ENCODE data around the gene ENGASE.

Gene ENGASE

DNA sequence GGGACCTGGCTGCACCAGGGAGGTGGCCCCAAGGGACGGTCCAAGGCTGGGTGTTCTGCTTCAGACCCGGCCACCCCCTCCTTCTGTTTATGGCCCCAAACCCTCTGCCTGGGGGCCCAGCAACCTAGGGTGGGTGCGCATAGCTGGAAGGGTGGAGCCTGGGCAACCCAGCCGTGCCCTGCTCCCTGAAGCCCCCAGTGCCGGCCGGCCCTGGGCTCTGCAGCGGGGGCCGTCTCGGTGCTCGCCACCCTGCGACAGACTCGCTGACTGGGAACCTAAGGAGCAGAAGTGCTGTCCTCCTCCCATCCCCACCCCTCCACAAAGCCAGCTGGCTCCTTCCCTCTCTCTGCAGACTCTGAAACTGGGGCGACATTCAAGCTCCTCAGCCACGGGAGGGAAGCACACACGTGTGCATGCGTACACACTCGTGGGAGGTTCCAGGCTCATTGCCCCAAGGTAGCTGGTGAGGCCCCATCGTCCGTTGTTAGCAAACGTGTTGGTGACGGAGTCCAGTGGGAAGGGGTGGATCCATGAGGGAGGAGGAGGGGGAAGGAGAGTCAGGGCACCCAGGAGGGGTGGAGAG, 43.4 kb downstream of the ENGASE start:
- no peak for DNase-seq

DNA sequence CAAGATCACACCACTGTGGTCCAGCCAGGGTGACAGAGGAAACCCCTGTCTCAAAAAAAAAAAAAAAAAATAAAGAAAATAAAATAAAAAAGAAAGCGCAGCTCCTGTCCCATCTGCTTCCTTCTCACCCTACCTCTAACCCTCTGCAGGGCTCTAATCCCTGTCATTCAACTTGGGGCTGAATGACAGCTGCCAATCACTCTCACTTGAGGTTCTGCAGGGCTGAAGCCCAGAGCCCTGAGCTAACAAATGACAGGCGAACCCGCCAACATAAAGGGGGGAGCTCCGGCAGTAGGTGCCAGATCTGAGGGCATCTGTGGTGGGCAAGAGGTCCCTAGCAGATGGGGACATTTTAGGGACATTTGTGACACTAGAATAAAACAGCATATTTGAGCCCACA, 44.3 kb downstream of the ENGASE start:
- DNase-seq = no peak

DNA sequence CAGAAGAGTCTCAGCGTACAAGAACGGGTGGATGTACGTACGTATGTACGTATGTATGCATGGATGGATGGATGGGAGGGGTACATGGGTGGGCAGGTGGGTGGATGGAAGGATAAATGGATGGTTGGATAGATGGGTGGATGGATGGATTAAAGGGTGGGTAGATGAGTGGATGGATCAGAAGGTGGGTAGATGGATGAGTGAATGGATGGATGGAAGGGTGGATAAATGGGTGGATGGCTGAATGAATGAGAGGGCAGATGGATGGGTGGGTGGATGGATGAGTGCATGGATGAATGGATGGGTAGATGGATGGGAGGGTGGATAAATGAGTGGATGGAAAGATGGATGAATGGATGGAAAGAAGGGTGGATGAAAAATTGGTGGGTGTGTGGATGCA, 45.6 kb downstream of the ENGASE start:
- no peak for DNase-seq

DNA sequence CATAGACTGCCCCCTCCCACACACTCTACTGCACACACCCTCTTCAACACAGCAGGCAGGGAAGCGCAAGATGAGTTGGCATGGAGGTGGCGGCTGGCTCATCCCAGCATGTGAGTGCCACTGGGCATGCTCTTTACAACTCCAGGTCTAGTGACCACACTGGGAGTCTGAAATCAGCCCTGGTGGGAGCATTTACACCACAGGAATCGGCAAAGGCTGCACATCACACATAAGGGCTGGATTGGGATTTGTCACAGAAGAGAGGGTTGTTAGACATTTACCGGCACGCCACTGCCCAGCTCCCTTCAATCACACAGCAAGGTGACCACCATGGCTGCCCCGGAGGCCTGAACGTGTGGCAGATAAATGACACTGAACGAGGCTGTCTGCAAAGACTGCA, 49.4 kb downstream of the ENGASE start:
- DNase-seq = no peak

DNA sequence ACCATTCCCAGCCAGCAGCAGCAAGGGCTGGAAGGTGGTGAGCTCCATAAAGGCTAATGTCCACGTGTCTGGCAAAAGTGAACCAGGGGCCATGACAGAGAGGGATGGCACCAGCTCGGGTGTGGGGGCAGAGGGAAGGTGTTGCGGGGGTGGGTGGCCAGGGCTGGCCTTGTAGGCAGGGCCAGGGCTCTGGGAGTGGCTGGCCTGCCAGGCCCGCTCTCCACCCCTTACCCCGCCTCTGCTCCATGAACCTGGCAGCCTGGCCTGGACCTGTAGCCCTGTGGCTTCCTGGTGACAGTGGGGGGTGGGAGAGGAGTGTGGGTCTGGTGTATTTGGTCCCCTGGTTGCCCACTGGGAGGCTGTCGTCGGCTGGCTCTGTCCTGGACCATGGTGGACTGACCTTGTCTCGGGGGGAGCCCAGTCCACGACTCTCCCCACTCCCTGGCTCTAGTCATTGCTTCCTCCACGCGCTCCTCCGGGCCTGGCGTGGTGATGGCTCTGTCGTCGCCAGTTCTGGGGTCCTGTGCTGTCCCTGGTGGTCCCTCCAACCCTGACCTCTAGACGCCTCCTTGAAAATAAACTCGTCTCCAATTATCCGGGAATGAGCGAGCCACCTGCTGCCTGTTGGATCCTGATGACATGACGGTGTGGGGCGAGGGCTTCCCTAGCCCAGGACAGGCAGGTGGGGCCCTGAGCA, 50.0 kb downstream of the ENGASE start:
- DNase-seq = no peak

DNA sequence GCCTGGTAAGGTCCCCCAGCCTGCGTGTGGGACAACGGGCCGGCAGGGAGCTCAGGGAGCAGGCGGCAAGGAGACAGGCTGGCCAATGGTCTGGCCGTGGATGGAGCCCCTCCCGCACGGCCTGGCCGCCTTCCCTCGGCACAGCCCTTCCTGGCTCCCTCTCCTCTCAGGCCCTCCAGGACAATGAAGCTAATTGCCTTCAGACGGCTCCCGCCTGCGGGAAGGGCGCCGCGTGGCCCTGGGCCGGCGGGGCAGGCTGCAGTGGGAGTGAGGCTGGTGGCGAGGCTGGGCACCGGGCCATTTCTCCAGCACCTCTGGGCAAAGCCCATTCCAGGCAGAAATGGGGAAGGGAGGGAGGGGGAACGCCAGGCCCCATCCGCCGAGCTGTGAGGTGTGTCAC, 50.9 kb downstream of the ENGASE start:
- no peak for DNase-seq

DNA sequence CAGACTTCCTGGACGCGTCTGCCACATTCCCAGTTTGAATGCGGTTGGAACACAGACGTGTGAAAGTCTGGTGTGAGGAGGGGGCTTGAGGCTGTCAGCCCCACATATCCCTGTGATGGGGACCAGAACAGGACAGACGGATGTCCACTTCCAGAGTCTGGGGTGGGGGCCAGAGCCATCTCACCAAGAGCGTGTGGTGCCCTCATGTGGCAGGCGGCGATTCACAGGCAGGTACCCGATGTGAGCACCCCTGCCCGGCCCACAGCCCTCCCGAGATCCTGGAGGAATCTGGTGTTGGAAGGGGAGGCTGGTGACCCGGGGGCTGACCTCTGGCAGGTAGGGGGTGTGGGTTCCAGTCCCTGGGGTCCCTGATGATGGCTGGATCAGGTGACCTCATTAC, 51.5 kb downstream of the ENGASE start:
- no peak for DNase-seq

DNA sequence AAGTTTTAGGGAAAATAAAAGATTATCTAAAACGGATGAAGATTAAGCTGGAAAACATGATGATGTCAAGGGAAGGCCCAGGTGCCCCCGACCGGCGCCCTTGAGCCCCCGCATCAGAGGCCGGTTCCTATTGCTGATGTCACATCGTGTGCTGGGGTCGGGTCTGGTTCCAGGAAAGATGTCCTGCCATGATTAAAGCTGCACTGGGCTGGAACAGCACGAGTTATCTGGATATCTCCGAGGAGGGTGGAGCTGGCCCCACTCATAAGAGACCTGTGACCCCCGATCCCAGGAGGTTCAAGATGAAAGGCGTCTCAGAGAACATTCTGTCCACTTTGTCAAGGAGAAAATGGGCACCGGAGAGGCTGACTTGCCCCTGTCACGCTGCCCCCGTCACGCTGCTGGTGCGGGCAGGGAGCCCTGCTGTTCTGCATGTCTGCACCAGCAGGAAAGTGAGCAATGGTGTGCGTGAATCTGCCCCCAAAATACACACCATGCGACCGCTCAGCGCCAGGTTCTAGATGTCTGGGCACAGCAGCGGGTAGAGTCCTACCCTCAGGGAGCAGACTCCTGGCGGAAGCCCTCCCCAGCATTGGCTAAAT, 53.0 kb downstream of the ENGASE start:
- no peak for DNase-seq

DNA sequence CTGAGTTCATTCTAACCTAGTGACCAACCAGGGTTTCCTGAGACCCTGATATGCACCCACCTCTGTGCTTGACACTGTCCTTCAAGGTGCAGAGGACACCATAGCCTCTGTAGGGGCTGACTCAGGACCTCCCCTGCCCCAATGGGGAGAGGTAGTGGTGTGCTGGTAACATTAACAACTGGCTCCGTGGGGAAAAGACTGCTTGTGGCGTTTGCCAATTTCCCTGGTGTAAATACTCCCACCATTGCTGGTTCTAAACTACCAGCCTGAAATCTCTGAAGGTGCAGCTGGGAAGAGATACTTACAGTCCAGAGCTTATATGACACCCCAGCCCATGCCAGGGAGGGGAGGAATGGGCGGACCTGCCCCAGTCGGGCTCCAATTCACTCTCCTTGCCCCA, 54.9 kb downstream of the ENGASE start:
- DNase-seq = no peak

DNA sequence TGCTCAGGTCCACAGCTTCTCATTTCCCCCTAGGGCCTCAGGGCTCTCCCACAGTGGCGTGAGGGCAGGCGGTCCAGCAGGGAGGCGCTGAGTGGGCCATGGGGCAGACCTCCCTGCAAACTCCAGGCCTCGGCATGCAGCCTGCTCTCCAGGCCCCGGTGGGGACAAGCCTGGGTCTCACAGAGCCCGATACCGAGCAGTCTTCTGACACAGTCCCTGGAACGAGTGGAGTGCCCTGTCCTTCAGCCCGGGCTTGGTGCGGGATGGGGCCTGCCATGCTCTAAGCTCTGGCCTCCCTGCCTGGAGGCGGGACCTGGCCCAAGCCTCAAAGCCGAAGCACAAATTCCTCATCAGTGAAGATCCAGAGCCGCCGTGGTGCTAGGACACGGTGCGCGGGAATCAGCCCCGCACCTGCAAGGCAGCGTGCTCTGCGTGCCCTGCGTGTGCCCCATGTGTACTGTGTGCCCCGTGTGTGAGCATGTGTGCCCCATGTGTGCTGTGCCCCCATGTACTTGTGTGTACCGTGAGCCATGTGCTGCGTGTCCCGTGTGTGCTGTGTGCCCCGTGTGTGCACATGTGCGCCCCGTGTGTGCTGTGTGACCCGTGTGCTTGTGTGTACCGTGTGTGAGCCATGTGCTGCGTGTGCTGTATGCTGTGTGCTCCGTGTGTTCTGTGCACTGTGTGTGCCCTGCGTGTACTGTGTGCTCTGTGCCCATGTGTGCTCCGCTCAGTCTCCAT, 56.1 kb downstream of the ENGASE start:
- DNase-seq = no peak

DNA sequence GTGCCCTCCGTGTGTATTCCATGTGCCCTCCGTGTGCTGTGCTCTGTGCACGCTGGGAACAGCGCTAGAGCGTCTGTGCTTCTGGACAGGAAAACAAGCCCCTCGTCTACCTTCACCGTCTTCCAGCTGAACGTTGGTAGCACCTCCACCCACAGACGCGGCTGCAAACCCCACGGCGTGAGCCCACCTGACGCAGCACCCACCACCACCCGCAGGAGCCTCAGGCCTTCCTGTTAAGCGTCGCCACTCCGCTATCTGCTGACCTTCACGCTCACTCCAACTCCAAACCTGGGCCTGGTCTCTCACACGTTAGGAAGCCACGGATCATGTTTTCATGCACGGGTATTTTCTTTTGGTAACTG, 56.6 kb downstream of the ENGASE start:
- DNase-seq = no peak

DNA sequence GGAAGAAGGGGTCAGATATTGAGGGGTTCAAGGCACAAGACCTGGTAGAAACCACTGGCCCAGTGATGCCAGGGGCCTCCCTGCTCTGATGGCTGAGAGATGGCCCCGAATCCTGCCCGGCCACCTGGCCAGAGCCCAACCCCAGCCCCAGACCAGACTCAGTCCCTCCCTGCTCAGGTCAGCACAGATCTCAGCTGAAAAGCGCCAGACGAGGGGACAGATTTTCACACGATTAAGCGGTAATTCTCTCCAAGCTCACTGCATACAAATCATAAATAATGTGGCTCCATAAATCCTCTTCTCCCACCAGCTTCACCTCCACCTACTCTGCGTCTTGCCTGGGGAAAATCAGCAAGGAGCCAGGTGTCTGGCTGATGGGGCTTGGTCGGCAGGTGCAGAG, 57.1 kb downstream of the ENGASE start:
- no peak for DNase-seq

DNA sequence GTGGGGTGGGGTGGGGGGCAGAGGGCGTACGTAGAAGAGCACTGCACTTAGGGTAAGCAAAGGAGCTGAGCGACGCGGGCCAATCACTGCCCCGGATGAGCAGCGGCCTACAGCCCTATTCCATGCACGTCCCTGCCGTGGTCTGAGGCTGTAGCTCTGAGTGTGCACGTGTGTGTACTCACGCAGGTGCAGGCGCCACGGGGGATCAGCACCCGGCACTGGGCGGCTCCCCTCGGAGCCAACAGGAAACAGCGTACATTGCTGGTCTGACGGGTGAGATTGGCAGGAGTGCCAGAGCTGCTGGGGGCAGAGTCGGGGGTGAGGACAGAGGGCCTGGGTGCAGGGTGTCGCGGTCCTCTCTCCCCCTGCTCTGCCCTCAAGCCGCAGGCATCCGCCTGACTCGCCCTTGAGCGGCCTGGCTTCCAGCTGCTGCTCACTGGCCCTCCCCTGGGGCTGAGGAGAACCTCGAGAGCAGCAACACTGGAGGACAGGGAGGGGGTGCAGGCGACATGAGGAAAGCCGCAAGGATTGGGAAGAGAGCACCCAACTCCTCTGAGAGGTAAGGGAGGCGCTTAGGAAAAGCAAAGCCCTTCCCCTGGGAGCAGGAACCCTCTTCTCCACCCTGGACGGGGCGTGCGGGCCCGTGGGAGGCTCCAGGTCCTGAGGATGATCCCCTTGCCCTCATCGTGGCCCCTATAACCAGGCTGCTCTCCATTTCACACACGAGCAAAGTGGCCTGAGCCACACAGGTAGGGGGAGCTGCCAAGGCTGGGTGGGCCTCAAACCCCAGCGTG, 57.8 kb downstream of the ENGASE start:
- DNase-seq = no peak

DNA sequence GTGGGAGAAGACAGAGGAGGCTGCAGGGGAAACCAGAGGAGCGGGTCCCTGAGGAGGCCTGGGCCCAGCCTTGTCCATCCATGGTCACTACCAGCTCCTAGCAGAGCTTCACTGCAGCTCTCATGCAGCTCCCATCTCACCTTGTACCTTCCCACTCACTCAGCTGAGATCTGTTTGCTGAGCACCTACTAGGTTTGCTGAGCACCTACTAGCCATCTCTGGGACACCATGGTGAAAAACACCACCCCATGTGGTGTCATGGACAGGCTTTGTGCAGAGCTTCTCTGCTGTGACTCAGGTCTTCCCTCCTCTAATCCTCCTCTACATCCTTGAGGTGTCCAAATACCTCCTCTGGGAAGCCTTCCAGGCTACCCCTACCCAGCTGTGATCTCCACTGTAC, 58.6 kb downstream of the ENGASE start:
- no peak for DNase-seq

DNA sequence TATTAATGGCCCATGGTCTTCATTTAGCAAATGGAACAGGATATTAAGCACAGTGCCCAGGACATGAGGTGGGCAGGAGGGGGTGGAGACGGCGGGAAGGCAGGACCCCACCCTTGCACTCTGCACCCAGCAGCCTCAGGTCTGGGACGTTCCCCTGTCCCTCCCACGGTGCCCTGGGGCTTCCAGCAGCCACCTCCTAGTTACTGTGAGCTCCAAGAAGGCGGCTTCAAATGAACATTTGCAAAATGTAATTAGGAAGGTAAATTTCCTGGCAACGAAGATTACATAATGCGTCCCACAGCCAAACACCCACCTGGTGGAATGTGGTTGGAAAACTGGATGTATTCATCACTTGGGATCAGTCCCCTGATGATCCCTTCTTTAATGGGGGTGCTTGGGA, 59.4 kb downstream of the ENGASE start:
- DNase-seq = no peak

DNA sequence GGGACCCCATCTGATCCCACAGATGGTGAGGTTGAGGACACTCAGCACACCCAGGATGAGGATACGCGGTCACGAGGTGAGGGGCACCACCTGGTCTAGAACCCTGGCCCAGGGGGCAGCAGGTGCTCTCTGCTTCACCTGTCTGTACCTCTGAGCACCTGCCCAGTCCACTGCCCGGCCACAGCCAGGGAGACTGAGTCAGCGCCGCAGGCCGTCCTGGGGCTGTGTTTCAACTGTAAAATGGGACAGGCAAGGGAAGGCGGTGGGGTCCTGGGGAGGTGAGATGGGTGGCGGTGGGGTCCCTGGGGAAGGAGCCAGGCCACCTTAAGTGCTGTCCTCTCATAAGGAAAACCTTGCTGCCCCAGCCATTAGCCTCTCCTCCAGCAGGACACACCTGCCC, 60.4 kb downstream of the ENGASE start:
- DNase-seq = no peak

DNA sequence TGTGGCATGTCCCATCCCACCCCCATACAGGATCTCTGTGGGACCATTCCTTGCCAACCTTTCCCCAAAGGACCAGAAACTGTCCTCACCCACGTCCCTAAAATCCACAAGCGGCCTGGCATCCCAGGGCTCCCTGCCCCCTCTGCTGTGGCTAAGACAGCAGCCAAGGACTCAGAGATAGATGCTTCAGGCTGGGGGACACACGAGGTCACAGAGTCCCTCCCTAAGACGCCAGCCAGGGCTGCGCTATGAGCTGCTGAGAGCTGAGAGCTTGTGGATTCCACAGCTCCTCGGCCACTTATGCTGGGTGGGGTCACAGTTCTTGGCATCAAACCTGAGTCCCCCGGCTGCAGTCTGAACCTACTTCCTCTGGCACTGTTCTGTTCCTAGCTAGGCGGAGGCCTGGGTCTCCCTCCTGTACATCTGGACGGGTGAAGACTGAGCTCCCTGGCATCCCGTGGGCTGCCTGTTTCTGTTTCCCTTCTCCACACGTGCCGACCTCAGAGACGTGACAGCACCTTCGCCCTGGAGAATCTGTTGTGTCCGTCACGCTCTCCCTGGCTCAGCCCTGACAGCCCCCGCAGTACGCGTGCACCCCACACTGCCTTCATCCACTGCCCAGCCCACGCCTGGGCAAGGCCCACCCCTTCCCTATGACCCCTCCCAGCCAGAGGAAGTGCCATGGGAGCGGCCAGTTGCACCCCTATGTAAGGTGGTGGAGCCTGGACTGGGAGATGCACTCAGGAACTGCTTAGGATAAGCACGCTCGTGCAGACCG, 61.2 kb downstream of the ENGASE start:
- DNase-seq = no peak
